ENCODE measurements around the gene KRTAP10-6. TPM values are rescaled to one million over a fixed set of nuclear protein-coding genes. Genes with fewer than 3 reads are reported as not detected.
"Not testable (repeated sequence)": the region's sequence is repeated elsewhere in the genome, so short reads cannot be mapped to it uniquely, and the experiment has no call there.

The KRTAP10-6 gene
- total RNA-seq, 1 donor from 2014 or later: not detected

DNA sequence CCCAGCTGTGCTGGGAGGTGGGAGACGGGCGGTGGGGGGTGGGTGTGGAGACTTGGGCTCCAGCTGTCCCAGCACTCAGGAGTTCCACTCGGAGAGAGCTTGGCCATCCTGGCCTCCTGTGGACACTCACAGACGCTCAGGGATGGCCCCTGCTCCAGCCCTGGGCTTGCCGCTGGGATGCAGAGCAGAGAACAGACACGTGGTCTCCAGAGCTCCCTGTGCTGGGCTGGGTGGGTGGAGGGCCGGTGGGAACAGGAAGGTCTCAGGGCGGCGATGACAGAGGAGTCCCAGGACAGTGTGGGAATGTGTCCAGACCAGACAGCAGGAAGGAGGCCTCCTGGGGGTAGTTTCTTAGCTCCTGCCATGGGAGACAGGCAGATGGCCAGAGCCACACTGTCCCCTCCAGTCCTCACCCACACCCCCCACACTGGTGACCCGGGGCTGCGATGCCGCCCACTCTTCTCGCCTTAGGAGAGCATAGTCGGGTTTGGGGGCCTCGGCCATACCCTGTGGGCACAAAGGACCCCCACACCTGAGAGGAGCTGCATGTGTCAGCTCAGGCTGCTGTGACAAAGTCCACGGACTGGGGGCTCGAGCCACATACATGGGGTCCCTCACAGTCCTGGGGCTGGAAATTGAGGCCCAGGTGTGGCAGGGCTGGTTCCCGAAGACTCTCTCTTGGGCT lies 36.5 kb upstream of the KRTAP10-6 start:
- Mint-ChIP-seq H3K27ac (ENCODE audit: unreplicated experiment) (no peak overlapping the region), H3K36me3 (ENCODE audit: unreplicated experiment) (peaks cover 48% of the 10 kb centered on the region), H3K9me3 (ENCODE audit: unreplicated experiment) (peaks cover 21% of the 10 kb centered on the region), H3K4me1 (ENCODE audit: low read depth, unreplicated experiment) (peaks cover 2% of the 10 kb centered on the region), H3K27me3 (ENCODE audit: unreplicated experiment) (peaks cover 3% of the 10 kb centered on the region), H3K4me3 (ENCODE audit: unreplicated experiment) (no peak overlapping the region)
- TF ChIP-seq, protein P1, sequence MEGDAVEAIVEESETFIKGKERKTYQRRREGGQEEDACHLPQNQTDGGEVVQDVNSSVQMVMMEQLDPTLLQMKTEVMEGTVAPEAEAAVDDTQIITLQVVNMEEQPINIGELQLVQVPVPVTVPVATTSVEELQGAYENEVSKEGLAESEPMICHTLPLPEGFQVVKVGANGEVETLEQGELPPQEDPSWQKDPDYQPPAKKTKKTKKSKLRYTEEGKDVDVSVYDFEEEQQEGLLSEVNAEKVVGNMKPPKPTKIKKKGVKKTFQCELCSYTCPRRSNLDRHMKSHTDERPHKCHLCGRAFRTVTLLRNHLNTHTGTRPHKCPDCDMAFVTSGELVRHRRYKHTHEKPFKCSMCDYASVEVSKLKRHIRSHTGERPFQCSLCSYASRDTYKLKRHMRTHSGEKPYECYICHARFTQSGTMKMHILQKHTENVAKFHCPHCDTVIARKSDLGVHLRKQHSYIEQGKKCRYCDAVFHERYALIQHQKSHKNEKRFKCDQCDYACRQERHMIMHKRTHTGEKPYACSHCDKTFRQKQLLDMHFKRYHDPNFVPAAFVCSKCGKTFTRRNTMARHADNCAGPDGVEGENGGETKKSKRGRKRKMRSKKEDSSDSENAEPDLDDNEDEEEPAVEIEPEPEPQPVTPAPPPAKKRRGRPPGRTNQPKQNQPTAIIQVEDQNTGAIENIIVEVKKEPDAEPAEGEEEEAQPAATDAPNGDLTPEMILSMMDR (IDR thresholded peaks at IDR 0.05; ENCODE audit: partially characterized antibody, unreplicated experiment): no peak
- no peak for DNase-seq

GRCh38 chr21:44627831-44628233 lies 35.5 kb upstream of the KRTAP10-6 start:
- H3K27me3 Mint-ChIP-seq (ENCODE audit: unreplicated experiment): not testable (repeated sequence)

GRCh38 chr21:44627181-44627822 lies 35.0 kb upstream of the KRTAP10-6 start:
- peaks cover 54% of the 10 kb centered on the region for H3K36me3 Mint-ChIP-seq (ENCODE audit: unreplicated experiment)
- not testable (repeated sequence) for H3K4me1 Mint-ChIP-seq (ENCODE audit: low read depth, unreplicated experiment); H3K4me3 Mint-ChIP-seq (ENCODE audit: unreplicated experiment); DNase-seq; H3K27me3 Mint-ChIP-seq (ENCODE audit: unreplicated experiment)
- peaks cover 16% of the 10 kb centered on the region for H3K9me3 Mint-ChIP-seq (ENCODE audit: unreplicated experiment)
- peak overlapping the region; percentile 22 for H3K27ac Mint-ChIP-seq (ENCODE audit: unreplicated experiment)

More at GRCh38 chr21:44627831-44628233, 35.5 kb upstream of the KRTAP10-6 start:
- Mint-ChIP-seq H3K27ac (ENCODE audit: unreplicated experiment) (peak overlapping the region; percentile 22), H3K9me3 (ENCODE audit: unreplicated experiment) (peaks cover 16% of the 10 kb centered on the region), H3K36me3 (ENCODE audit: unreplicated experiment) (peaks cover 50% of the 10 kb centered on the region)
- H3K4me1 Mint-ChIP-seq (ENCODE audit: low read depth, unreplicated experiment); H3K4me3 Mint-ChIP-seq (ENCODE audit: unreplicated experiment); DNase-seq: not testable (repeated sequence)

DNA sequence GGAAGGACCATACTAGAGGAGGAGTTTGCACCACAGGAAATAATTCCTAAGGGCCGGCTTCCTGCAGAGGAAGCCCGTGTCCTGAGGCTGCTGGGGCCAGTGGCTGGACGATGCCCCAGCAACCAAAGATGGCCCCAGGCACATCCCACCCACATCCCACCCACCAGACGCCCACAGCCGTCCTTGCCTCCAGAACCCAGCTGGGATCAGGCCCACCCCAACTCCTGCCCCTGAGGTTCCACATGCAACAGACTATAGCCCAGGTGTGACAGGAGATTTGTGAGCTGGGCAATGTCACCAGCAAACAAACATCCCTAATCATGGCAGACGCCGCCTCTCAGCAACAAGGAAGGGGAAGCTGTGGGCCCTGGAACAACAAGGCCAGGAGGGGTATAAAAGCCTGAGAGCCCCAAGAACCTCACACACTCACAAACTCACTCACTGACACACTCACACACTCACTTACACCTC lies 34.4 kb upstream of the KRTAP10-6 start, which contains the start of gene KRTAP10-9:
Gene KRTAP10-9, plus strand, starts transcription at position 421 of the 471 bp plus-strand sequence. CDS start 79 bp downstream, outside the sequence.
- Mint-ChIP-seq H3K9me3 (ENCODE audit: unreplicated experiment) (peaks cover 15% of the 10 kb centered on the region), H3K4me3 (ENCODE audit: unreplicated experiment) (no peak within 1 kb of the TSS), H3K27ac (ENCODE audit: unreplicated experiment) (peak within 1 kb of the TSS; percentile 22), H3K27me3 (ENCODE audit: unreplicated experiment) (peaks cover 3% of the 10 kb centered on the region), H3K4me1 (ENCODE audit: low read depth, unreplicated experiment) (peaks cover 2% of the 10 kb centered on the region), H3K36me3 (ENCODE audit: unreplicated experiment) (peaks cover 50% of the 10 kb centered on the region)
- TF ChIP-seq, protein P1 (IDR thresholded peaks at IDR 0.05; ENCODE audit: partially characterized antibody, unreplicated experiment): no peak
- no peak for DNase-seq

GRCh38 chr21:44626262-44626661 lies 34.0 kb upstream of the KRTAP10-6 start:
- no peak for DNase-seq
- Mint-ChIP-seq H3K27ac (ENCODE audit: unreplicated experiment) (no peak overlapping the region), H3K4me3 (ENCODE audit: unreplicated experiment) (no peak overlapping the region), H3K4me1 (ENCODE audit: low read depth, unreplicated experiment) (peaks cover 2% of the 10 kb centered on the region), H3K9me3 (ENCODE audit: unreplicated experiment) (peaks cover 14% of the 10 kb centered on the region), H3K27me3 (ENCODE audit: unreplicated experiment) (peaks cover 3% of the 10 kb centered on the region), H3K36me3 (ENCODE audit: unreplicated experiment) (peaks cover 46% of the 10 kb centered on the region)
- TF ChIP-seq, protein P1 (IDR thresholded peaks at IDR 0.05; ENCODE audit: partially characterized antibody, unreplicated experiment): no peak

GRCh38 chr21:44625756-44626155 lies 33.5 kb upstream of the KRTAP10-6 start:
- Mint-ChIP-seq H3K4me3 (ENCODE audit: unreplicated experiment) (no peak overlapping the region), H3K27ac (ENCODE audit: unreplicated experiment) (no peak overlapping the region), H3K9me3 (ENCODE audit: unreplicated experiment) (peaks cover 12% of the 10 kb centered on the region), H3K27me3 (ENCODE audit: unreplicated experiment) (peaks cover 3% of the 10 kb centered on the region), H3K36me3 (ENCODE audit: unreplicated experiment) (peaks cover 42% of the 10 kb centered on the region), H3K4me1 (ENCODE audit: low read depth, unreplicated experiment) (peaks cover 2% of the 10 kb centered on the region)
- DNase-seq: no peak
- TF ChIP-seq, protein P1 (IDR thresholded peaks at IDR 0.05; ENCODE audit: partially characterized antibody, unreplicated experiment): no peak

All from glutamatergic neuron (in vitro differentiated cells).